Activated CD4-positive, alpha-beta T cell treated with anti-CD3 and anti-CD28 coated beads for 36 hours (primary cell): ENCODE measurements around the gene NR3C2. TPM values are rescaled to one million over a fixed set of nuclear protein-coding genes. Genes with fewer than 3 reads are reported as not detected.

ENCODE experiments used
- ATAC-seq: fragments of 200-7000 bp; cut with Tn5 transposase; one replicate; pipeline ENCODE4 v1.10.0; 2021; ENCODE audit warnings: mild to moderate bottlenecking, moderate library complexity
- CTCF ChIA-PET: fragments of 350-600 bp; sonication (Branson Sonifier 250); formaldehyde crosslinking; loops from one replicate; lab custom pipeline; 2021; ENCODE audit warnings: antibody characterized with exemption; lab: Charles Lee
- POLR2A ChIA-PET: fragments of 350-600 bp; sonication (Branson Sonifier 250); formaldehyde crosslinking; loops from one replicate; lab custom pipeline; 2021; ENCODE audit warnings: antibody characterized with exemption, inconsistent platforms; lab: Charles Lee
- DNase-seq: peaks from one replicate; pipeline ENCODE4 v3.0.0-alpha.2; 2020
- H3K27ac Mint-ChIP-seq: one replicate; pipeline ENCODE4 v1.8.0; 2021; ENCODE audit warnings: mixed read lengths
- H3K27me3 Mint-ChIP-seq: one replicate; pipeline ENCODE4 v1.8.0; 2021; ENCODE audit warnings: mixed read lengths
- H3K36me3 Mint-ChIP-seq: one replicate; pipeline ENCODE4 v1.8.0; 2021; ENCODE audit warnings: low read depth, mixed read lengths
- H3K4me1 Mint-ChIP-seq: one replicate; pipeline ENCODE4 v1.8.0; 2021; ENCODE audit warnings: mixed read lengths
- H3K4me3 Mint-ChIP-seq: one replicate; pipeline ENCODE4 v1.8.0; 2021; ENCODE audit warnings: mild to moderate bottlenecking, moderate library complexity, mixed read lengths
- H3K9me3 Mint-ChIP-seq: one replicate; pipeline ENCODE4 v1.8.0; 2021; ENCODE audit warnings: low read depth, mixed read lengths
- intact Hi-C, 2 experiments: fragments of 100-400 bp; cut with DNase I in 1 of 2; cut with micrococcal nuclease in 1 of 2; formaldehyde crosslinking; loops; one replicate each; pipeline versions ENCODE4 v1.14.2 to v1.15.1; 2022 to 2024; cut with DNase I, micrococcal nuclease
- total RNA-seq, 2 experiments: library from RNA; stranded (reverse); gene quantifications; one replicate each; pipeline ENCODE4 v1.2.3, GENCODE V29; 2021

Gene NR3C2
- total RNA-seq, 2 experiments from 2014 or later: 3.7 to 5.8 TPM

GRCh38 chr4:148059617-148060180 lies 382.5 kb downstream of the NR3C2 start:
- no peak for DNase-seq
- H3K4me1 Mint-ChIP-seq: peaks cover 64% of the 10 kb centered on the region
- H3K4me3 Mint-ChIP-seq: peak overlapping the region; percentile 42
- peak overlapping the region; percentile 80 for H3K27ac Mint-ChIP-seq
- H3K9me3 Mint-ChIP-seq: peaks cover 7% of the 10 kb centered on the region
- ChIA-PET POLR2A (interaction anchor here (0.6 kb wide), 1 partner anchor 9 kb away, joined by 3 read pairs; no protein-coding TSS in a partner anchor), CTCF (interaction anchor here (0.6 to 0.7 kb wide), 3 partner anchors 25 to 444 kb away, joined by 3 to 4 read pairs (median 3); no protein-coding TSS in a partner anchor)
- H3K27me3 Mint-ChIP-seq: no peaks in the 10 kb centered on the region
- no peak for ATAC-seq
- intact Hi-C loops: loop anchor here (10.0 kb wide), 2 partner anchors 385 to 675 kb away; partner anchors contain the start of gene NR3C2 (in 1 of the 2)
- peaks cover 4% of the 10 kb centered on the region for H3K36me3 Mint-ChIP-seq

DNA sequence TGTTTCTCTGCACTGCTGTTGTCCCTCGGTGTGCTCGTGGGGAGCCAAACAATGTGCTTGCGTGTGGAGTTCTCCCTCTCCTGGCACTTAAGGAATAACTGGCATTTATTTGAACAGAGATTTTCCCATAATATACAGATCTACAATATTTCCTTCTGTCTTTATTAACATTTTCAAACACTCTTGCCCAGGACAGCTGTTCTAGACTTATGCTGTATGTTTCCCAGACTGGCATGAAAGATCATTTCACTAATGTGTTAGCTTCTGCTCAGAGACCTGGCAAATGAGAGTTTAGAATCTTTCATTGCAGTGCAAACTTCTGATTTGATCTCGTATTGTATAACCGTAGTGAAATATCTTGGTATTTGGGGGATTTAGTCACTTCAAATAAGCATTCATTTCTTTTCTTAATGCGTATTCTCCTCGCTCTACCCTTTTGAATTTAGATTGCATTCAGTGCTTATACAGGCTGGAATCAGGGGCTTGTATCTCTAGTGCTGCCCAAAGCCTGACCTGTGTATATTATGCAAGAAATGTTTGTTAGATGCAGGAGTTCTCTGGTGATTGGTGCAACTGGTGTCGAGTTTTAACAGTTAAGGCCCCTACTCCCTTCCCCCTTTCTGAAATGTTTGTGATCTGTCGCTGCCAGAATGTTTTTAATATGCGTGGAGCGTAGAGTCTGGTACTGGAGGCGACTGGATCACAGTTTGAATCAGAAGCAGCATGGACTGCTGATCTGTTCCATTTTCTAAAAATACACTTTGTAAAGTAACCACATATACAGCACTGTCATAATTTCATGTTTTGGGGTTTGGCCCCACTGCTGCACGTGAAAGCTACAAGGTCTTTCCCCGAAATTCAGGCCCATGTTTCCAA lies 384.0 kb downstream of the NR3C2 start:
- Mint-ChIP-seq H3K9me3 (peaks cover 7% of the 10 kb centered on the region), H3K36me3 (peaks cover 2% of the 10 kb centered on the region), H3K27me3 (no peaks in the 10 kb centered on the region), H3K4me1 (peaks cover 78% of the 10 kb centered on the region), H3K4me3 (no peak overlapping the region), H3K27ac (no peak overlapping the region)
- DNase-seq (no peak), ATAC-seq (no peak)
- POLR2A ChIA-PET: no interaction called here
- intact Hi-C loops: loop anchor here (2.0 to 10.0 kb wide), 3 partner anchors 385 to 677 kb away; partner anchors contain the start of gene NR3C2 (in 2 of the 2)
- CTCF ChIA-PET: no interaction called here

DNA sequence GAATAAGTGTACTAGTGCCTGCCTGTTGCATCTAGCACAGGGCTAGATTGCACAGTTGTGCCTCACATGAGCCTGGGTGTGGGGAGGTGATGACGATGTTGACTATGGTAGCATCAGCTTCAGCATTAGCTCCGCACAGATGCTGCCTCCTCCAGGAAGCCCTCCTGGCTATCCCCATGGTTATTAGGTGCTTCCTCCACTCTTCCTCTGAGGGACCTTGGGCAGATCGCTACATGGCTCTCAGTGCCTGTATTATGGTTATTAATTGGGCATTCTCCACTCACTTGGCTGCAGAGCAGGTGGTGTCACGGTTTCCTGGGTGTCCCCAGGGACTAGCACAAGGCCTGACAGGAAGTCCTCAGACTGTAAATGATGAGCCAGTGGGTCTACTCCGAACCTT lies 384.7 kb downstream of the NR3C2 start:
- peaks cover 7% of the 10 kb centered on the region for H3K9me3 Mint-ChIP-seq
- intact Hi-C loops: loop anchor here (2.0 to 10.0 kb wide), 3 partner anchors 385 to 677 kb away; partner anchors contain the start of gene NR3C2 (in 2 of the 2)
- H3K36me3 Mint-ChIP-seq: peaks cover 2% of the 10 kb centered on the region
- ChIA-PET CTCF (no interaction called here), POLR2A (no interaction called here)
- no peak overlapping the region for H3K27ac Mint-ChIP-seq
- no peaks in the 10 kb centered on the region for H3K27me3 Mint-ChIP-seq
- DNase-seq: no peak
- no peak for ATAC-seq
- no peak overlapping the region for H3K4me3 Mint-ChIP-seq
- H3K4me1 Mint-ChIP-seq: peaks cover 86% of the 10 kb centered on the region

GRCh38 chr4:148056879-148057278 lies 385.3 kb downstream of the NR3C2 start:
- ATAC-seq: peak; percentile 85
- CTCF ChIA-PET: no interaction called here

GRCh38 chr4:148055844-148056243 lies 386.4 kb downstream of the NR3C2 start:
- Mint-ChIP-seq H3K4me1 (peaks cover 92% of the 10 kb centered on the region), H3K27me3 (no peaks in the 10 kb centered on the region), H3K27ac (no peak overlapping the region), H3K9me3 (peaks cover 7% of the 10 kb centered on the region), H3K4me3 (no peak overlapping the region), H3K36me3 (peaks cover 2% of the 10 kb centered on the region)
- POLR2A ChIA-PET: no interaction called here
- DNase-seq: no peak
- ATAC-seq: no peak
- CTCF ChIA-PET: no interaction called here
- intact Hi-C loops: loop anchor here (2.0 to 10.0 kb wide), 3 partner anchors 387 to 679 kb away; partner anchors contain the start of gene NR3C2 (in 2 of the 2)

More at GRCh38 chr4:148056879-148057278, 385.3 kb downstream of the NR3C2 start:
- H3K4me1 Mint-ChIP-seq: peaks cover 92% of the 10 kb centered on the region
- H3K27me3 Mint-ChIP-seq: no peaks in the 10 kb centered on the region
- peaks cover 7% of the 10 kb centered on the region for H3K9me3 Mint-ChIP-seq
- POLR2A ChIA-PET: no interaction called here
- no peak overlapping the region for H3K4me3 Mint-ChIP-seq
- H3K36me3 Mint-ChIP-seq: peaks cover 2% of the 10 kb centered on the region
- H3K27ac Mint-ChIP-seq: no peak overlapping the region
- DNase-seq: peak; percentile 83
- intact Hi-C loops: loop anchor here (2.0 to 10.0 kb wide), 3 partner anchors 386 to 678 kb away; partner anchors contain the start of gene NR3C2 (in 2 of the 2)

GRCh38 chr4:148054275-148054674 lies 387.9 kb downstream of the NR3C2 start:
- DNase-seq: no peak
- no peak for ATAC-seq
- CTCF ChIA-PET: interaction anchor here (1.3 to 1.7 kb wide), 2 partner anchors 8 to 187 kb away, joined by 3 to 5 read pairs; no protein-coding TSS in a partner anchor
- H3K4me3 Mint-ChIP-seq: no peak overlapping the region
- H3K27ac Mint-ChIP-seq: no peak overlapping the region
- no peaks in the 10 kb centered on the region for H3K27me3 Mint-ChIP-seq
- peaks cover 9% of the 10 kb centered on the region for H3K9me3 Mint-ChIP-seq
- H3K4me1 Mint-ChIP-seq: peaks cover 83% of the 10 kb centered on the region
- intact Hi-C loops: loop anchor here (10.0 kb wide), 2 partner anchors 391 to 681 kb away; partner anchors contain the start of gene NR3C2 (in 1 of the 2)
- peaks cover 3% of the 10 kb centered on the region for H3K36me3 Mint-ChIP-seq
- POLR2A ChIA-PET: no interaction called here

GRCh38 chr4:148053298-148054003 lies 388.8 kb downstream of the NR3C2 start:
- Mint-ChIP-seq H3K27ac (no peak overlapping the region), H3K4me1 (peaks cover 75% of the 10 kb centered on the region), H3K36me3 (peaks cover 7% of the 10 kb centered on the region), H3K27me3 (no peaks in the 10 kb centered on the region), H3K4me3 (no peak overlapping the region), H3K9me3 (peaks cover 9% of the 10 kb centered on the region)
- intact Hi-C loops: loop anchor here (10.0 kb wide), 2 partner anchors 391 to 681 kb away; partner anchors contain the start of gene NR3C2 (in 1 of the 2)
- ChIA-PET CTCF (interaction anchor here (1.2 to 1.7 kb wide), 3 partner anchors 7 to 187 kb away, joined by 3 to 5 read pairs (median 3); no protein-coding TSS in a partner anchor), POLR2A (no interaction called here)
- no peak for ATAC-seq
- no peak for DNase-seq

- H3K4me3 Mint-ChIP-seq: no peak overlapping the region
- intact Hi-C loops: loop anchor here (10.0 kb wide), 2 partner anchors 392 to 682 kb away; partner anchors contain the start of gene NR3C2 (in 1 of the 2)
- ATAC-seq: peak; percentile 64
- peaks cover 6% of the 10 kb centered on the region for H3K9me3 Mint-ChIP-seq
- no peaks in the 10 kb centered on the region for H3K27me3 Mint-ChIP-seq
- CTCF ChIA-PET: interaction anchor here (1.2 kb wide), 1 partner anchor 7 kb away, joined by 3 read pairs; no protein-coding TSS in a partner anchor
- H3K27ac Mint-ChIP-seq: peak overlapping the region; percentile 20
- H3K4me1 Mint-ChIP-seq: peaks cover 66% of the 10 kb centered on the region
- DNase-seq: no peak
- peaks cover 12% of the 10 kb centered on the region for H3K36me3 Mint-ChIP-seq
- POLR2A ChIA-PET: no interaction called here
Observed at GRCh38 chr4:148052448-148052847, 389.8 kb downstream of the NR3C2 start.

GRCh38 chr4:148051403-148051802 lies 390.8 kb downstream of the NR3C2 start:
- CTCF ChIA-PET: interaction anchor here (0.7 kb wide), 1 partner anchor 43 kb away, joined by 3 read pairs; no protein-coding TSS in a partner anchor
- no peak overlapping the region for H3K4me3 Mint-ChIP-seq
- H3K9me3 Mint-ChIP-seq: peaks cover 2% of the 10 kb centered on the region
- no peaks in the 10 kb centered on the region for H3K27me3 Mint-ChIP-seq
- peaks cover 58% of the 10 kb centered on the region for H3K4me1 Mint-ChIP-seq
- H3K36me3 Mint-ChIP-seq: peaks cover 10% of the 10 kb centered on the region
- intact Hi-C loops: loop anchor here (10.0 kb wide), 2 partner anchors 393 to 683 kb away; partner anchors contain the start of gene NR3C2 (in 1 of the 2)
- POLR2A ChIA-PET: no interaction called here
- H3K27ac Mint-ChIP-seq: no peak overlapping the region
- DNase-seq: no peak
- ATAC-seq: no peak

DNA sequence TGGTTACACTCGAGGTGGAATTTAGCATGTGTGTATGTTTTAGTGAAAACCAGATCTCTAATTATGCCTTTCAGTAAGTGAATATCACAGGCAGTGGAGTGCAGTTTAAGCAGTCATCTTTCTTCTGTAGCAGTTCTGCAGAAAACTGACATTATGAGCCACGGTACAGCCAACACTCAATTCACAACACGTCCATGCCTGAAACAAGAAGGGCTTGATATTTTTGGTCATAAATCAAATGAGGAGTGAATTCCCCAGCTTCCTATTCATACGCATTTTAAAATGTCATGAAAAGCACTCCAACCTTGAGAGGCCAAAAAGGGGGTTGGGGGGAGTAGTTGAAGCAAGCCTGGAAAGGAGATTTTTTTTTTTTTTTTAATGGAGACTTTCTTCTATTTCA lies 393.6 kb downstream of the NR3C2 start:
- Mint-ChIP-seq H3K27me3 (no peaks in the 10 kb centered on the region), H3K27ac (no peak overlapping the region), H3K36me3 (peaks cover 10% of the 10 kb centered on the region), H3K9me3 (peaks cover 2% of the 10 kb centered on the region), H3K4me1 (peaks cover 42% of the 10 kb centered on the region), H3K4me3 (no peak overlapping the region)
- CTCF ChIA-PET: interaction anchor here (0.7 kb wide), 1 partner anchor 1030 kb away, joined by 3 read pairs; no protein-coding TSS in a partner anchor
- intact Hi-C loops: no loop called here
- ATAC-seq (no peak), DNase-seq (no peak)
- POLR2A ChIA-PET: interaction anchor here (0.6 kb wide), 1 partner anchor 19 kb away, joined by 3 read pairs; no protein-coding TSS in a partner anchor
